ES-I3 (cell line): ENCODE measurements around the gene NHLRC4.

Source experiments
- H3K36me3 ChIP-seq: 2 replicates; pipeline ENCODE4 v1.6.1; 2013; ENCODE audit warnings: mild to moderate bottlenecking, low read length, control low read depth, moderate library complexity; ENCODE audit not compliant: insufficient read depth
- H3K4me1 ChIP-seq: 2 replicates; pipeline ENCODE4 v1.6.1; 2013; ENCODE audit warnings: mild to moderate bottlenecking, control low read depth, low read length; ENCODE audit not compliant: insufficient read depth
- H3K9ac ChIP-seq: 2 replicates; pipeline ENCODE4 v1.6.1; 2013; ENCODE audit warnings: low read depth, mild to moderate bottlenecking, low read length, moderate library complexity
- H3K9me3 ChIP-seq: 2 replicates; pipeline ENCODE4 v1.6.1; 2013; ENCODE audit warnings: mild to moderate bottlenecking, low read length, moderate library complexity; ENCODE audit not compliant: control insufficient read depth, insufficient read depth

NHLRC4 gene

DNA sequence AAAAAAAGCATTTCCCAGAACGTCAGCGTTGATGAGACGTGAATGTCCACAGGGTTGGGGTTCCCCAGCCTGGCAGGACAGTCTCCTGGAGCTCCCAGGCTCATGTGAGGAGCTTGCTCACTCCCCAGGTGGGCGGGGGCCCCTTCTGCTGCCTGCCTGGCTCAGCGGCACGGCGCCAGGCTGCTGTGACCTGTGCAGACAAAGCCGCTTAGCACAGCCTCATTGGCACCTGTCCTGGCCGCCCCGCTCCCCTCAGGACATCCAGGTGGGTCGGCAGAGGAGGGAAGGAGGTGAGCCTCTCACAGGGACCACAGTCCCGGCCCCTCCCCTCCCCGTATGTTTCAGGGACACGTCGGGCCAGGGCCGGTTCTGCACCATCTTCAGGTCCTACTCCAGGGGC is 51.0 kb downstream of the NHLRC4 start:
- Histone ChIP-seq H3K9ac (no peak overlapping the region), H3K36me3 (no peaks in the 10 kb centered on the region), H3K4me1 (peaks cover 7% of the 10 kb centered on the region; the same call in 1 of the 2 replicates), H3K9me3 (no peaks in the 10 kb centered on the region)
